NCI-H226 (cell line): ENCODE data around the gene IL21R.
A peak's percentile ranks its signal among the peaks of the same experiment; 100 is the strongest.
"Not testable (repeated sequence)": the region's sequence is repeated elsewhere in the genome, so short reads cannot be mapped to it uniquely, and the experiment has no call there.

ENCODE experiments used
- DNase-seq: peaks from one replicate; pipeline ENCODE4 v3.0.0-alpha.2; 2015

IL21R gene

DNA sequence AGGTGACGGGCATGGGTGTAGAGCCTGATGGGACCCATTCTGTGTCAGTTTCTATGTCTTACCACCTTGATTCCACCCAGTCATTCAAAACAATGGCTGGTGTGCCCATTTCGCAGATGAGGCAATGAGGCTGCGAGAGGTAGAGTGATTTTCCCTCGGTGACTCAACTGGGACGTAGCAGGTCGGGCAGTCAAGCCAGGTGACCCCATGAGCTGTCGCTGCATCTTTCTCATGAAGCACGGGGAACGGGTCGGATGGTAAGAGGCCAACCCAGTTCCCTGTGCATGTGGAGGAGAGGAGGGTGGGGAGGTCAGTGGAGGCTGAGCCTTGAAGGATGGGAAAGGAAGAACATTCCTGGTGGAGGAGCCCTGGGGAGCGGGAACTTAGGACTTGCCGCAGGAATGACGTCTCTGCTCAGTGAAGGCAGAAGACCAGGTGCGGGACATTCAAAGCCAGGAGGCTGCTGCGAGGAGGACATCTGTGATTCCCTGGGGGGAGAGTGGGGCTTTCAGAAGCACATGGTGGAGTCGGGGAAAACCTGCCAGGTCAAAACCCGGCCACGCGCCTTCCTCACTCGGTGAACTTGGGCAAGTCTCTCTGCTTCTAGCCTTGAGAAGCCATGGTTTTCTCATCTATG, 1.1 kb downstream of the IL21R start:
- DNase-seq: no peak

GRCh38 chr16:27403601-27403992, 1.6 kb downstream of the IL21R start:
- DNase-seq: no peak

DNA sequence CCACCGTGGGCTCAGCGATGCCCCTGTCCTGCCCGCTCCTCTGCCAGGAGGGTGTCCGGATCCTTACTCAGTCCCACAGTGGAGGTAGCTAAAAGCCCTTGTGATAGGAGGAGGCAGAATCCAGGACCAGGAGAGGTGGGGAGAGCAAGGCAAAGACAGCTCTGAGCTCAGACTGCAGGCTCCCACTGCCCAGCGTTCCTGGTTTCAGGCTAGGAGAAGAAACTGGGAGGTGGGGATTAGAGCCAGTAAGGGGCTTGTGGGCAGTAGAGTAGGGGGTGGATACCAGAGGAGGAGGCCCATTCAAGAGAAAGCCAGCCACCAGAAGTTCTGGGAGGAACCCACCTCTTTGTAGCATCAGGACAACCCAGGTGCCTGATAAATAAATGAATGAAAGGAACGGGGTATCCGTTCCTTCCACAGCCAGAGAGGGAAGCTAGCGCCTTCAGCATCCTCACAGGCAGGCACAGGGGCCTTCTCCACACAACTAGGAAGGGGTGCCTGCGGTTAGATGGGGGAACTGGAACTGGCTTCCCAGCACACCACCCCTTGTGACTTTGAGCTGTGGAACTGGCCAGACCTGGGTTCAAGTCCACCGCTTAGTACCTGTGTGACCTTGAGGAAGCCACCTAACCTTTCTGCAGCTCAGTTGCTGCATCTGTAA, 2.3 kb downstream of the IL21R start:
- no peak for DNase-seq

GRCh38 chr16:27405546-27406451, 3.8 kb downstream of the IL21R start:
- DNase-seq: no peak

GRCh38 chr16:27406511-27407128, 4.6 kb downstream of the IL21R start:
- no peak for DNase-seq

GRCh38 chr16:27407133-27407532, 5.2 kb downstream of the IL21R start:
- DNase-seq: no peak

- peak; percentile 44 for DNase-seq
Observed at GRCh38 chr16:27408012-27408601, 6.1 kb downstream of the IL21R start.

GRCh38 chr16:27408602-27409031, 6.6 kb downstream of the IL21R start:
- DNase-seq: no peak

GRCh38 chr16:27409958-27410357, 8.0 kb downstream of the IL21R start:
- DNase-seq: not testable (repeated sequence)

- no peak for DNase-seq
Observed at GRCh38 chr16:27410761-27411160, 8.8 kb downstream of the IL21R start.

DNA sequence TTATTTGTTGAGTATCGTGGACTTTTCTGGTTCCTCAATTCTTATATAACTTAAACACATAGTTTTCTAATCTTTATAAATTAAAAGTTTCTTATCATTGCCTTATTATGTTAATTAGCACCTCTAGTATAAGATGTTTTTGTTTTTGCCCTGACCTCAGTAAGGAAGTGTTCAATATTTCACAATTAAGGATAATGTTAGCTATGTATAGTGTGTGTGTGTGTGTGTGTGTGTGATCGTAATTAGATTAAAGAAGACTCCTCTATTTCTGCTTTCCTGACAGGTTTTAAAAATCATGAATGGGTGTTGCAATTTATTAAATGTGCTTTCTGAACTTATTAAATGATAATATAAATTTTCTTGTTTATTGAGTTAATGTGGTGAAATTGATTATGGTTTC, 12.0 kb downstream of the IL21R start:
- no peak for DNase-seq

DNA sequence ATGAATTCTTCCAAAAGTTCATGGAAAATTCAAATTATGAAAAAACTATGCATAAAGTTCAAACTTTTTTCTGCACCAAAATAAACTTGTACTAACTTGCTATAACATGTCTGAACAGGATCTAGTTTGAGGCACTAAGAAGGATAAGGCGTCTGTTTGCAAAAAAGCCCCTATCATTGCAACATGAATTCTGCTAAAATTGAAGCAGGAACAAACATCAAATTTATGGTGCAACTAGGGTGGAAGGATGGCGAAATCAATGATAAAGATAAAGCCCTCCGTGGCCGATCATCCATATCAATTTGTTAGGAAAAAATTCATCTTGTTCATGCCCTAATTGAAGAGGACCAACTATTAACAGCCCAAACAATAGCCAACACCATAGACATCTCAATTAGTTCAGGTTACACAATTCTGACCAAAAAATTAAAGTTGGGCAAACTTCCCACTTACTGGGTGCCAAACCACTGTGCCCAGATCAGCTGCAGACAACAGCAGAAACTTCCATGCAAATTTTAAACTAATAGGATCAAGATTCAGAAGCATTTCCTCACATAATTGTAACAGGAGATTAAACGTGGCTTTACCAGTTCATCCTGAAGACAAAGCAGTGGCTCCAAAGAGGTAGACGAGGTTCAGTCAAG, 12.9 kb downstream of the IL21R start:
- no peak for DNase-seq

GRCh38 chr16:27417047-27417671, 15.2 kb downstream of the IL21R start:
- DNase-seq: no peak

GRCh38 chr16:27421961-27422740, 20.2 kb downstream of the IL21R start:
- DNase-seq: no peak

- DNase-seq: no peak
Observed at GRCh38 chr16:27424772-27425498, 23.0 kb downstream of the IL21R start.

DNA sequence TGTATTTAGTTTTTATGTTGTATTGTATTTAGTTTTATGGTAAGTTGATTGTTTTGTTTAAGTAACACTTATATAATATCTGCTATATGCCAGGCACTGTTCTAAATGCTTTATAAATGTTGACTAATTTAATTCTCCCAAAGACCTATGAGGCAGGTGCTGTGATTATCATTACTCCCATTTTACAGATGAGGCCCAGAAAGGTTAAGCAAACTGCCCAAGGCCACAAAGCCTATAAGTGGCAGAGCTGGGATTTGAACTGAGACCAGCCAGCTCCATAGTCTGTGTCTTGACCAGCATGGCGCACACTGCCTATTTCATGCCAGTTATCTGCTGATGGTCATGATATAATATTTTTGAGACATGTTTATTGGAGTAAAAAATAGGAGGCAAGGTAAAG, 24.0 kb downstream of the IL21R start:
- DNase-seq: no peak

- DNase-seq: peak; percentile 96
Observed at GRCh38 chr16:27426423-27427408, 24.7 kb downstream of the IL21R start.

DNA sequence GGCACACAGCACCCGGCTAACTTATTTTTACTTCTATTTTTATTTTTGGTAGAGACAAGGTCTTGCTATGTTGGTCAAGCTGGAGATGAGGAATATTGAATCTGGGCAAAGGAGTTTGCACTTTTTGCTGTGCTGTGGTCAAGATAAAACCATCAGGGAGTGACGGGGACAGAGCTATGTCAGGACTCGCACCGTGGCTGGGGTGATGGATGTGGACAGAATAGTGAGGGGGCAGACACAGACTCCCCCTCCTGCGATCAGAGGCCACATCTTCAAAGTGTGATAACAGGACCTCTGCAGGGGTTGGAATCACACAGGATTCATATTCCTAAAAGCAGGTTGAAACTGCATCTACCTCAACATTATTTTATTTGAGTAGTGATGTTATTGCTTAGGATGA, 25.6 kb downstream of the IL21R start:
- no peak for DNase-seq
